GM12878 (cell line): ENCODE results near the gene DRC1. TPM values are rescaled to one million over a fixed set of nuclear protein-coding genes. Genes with fewer than 3 reads are reported as not detected.

Experiments
- ATAC-seq: fragments of 200-7000 bp; cut with Tn5 transposase; 3 replicates; pipeline ENCODE4 v1.9.1; 2020; ENCODE audit warnings: mild to moderate bottlenecking, moderate library complexity
- BruUV-seq: library from RNA; stranded (reverse); fragments of 400-500 nt; replicated peaks from 2 replicates; lab custom pipeline; 2021; lab: Mats Ljungman, UMichigan
- CTCF ChIA-PET: fragments of 300-600 bp; sonication (Branson Sonifier 250); formaldehyde crosslinking; extraction: SDS; loops from one replicate; lab custom pipeline; 2021; ENCODE audit warnings: inconsistent platforms; lab: Yijun Ruan, JAX
- POLR2A ChIA-PET: fragments of 350-600 bp; formaldehyde crosslinking; extraction: SDS; loops from one replicate; lab custom pipeline; 2021; ENCODE audit warnings: inconsistent platforms; lab: Charles Lee
- RAD21 ChIA-PET: fragments of 300-600 bp; sonication (Branson Sonifier 250); formaldehyde crosslinking; loops from one replicate; lab custom pipeline; 2023; ENCODE audit warnings: antibody characterized with exemption; ENCODE audit not compliant: unreplicated experiment; lab: Charles Lee
- SMC1A ChIA-PET: fragments of 300-600 bp; sonication (Branson Sonifier 250); formaldehyde crosslinking; loops from one replicate; lab custom pipeline; 2023; ENCODE audit not compliant: unreplicated experiment, uncharacterized antibody; lab: Charles Lee
- DNase-seq: peaks from one replicate; pipeline ENCODE4 v3.0.0-alpha.2; 2011; ENCODE audit warnings: low read depth, low spot score
- FAIRE-seq: peaks from 3 replicates; lab custom pipeline; 2011; peaks lifted over from hg19 to GRCh38; lab: Jason Lieb, UNC
- H2AFZ ChIP-seq: 2 replicates; pipeline ENCODE4 v1.6.0; 2011; ENCODE audit warnings: low read depth, low read length, control low read depth; ENCODE audit not compliant: control insufficient read depth
- H3K27ac ChIP-seq: 2 replicates; pipeline ENCODE4 v1.5.1; 2011; ENCODE audit warnings: control low read depth; ENCODE audit not compliant: control insufficient read depth, insufficient read depth
- H3K27me3 ChIP-seq, 2 experiments: replicated peaks in 1 of 2; 2 replicates each; pipeline versions ENCODE4 v1.6.0 to v1.6.1; 2011; ENCODE audit warnings: low read length in 1 of 2; ENCODE audit not compliant: control insufficient read depth in 2 of 2, insufficient read depth in 2 of 2
- H3K36me3 ChIP-seq, 2 experiments: 2 replicates each; pipeline ENCODE4 v1.5.1; 2011; ENCODE audit warnings: low read length in 1 of 2; ENCODE audit not compliant: control insufficient read depth in 2 of 2, insufficient read depth in 2 of 2
- H3K4me1 ChIP-seq: 2 replicates; pipeline ENCODE4 v1.6.1; 2011; ENCODE audit warnings: mild to moderate bottlenecking, low read length, moderate library complexity, mixed read lengths; ENCODE audit not compliant: control insufficient read depth, insufficient read depth
- H3K4me2 ChIP-seq: 2 replicates; pipeline ENCODE4 v1.6.0; 2011; ENCODE audit warnings: control low read depth; ENCODE audit not compliant: control insufficient read depth, insufficient read depth
- H3K4me3 ChIP-seq: fragments of 200-600 bp; sonication (generic); 2 replicates; pipeline ENCODE4 v1.5.1; 2016
- H3K79me2 ChIP-seq: 2 replicates; pipeline ENCODE4 v1.6.0; 2011; ENCODE audit warnings: low read length; ENCODE audit not compliant: control insufficient read depth, insufficient read depth
- H3K9ac ChIP-seq: 2 replicates; pipeline ENCODE4 v1.8.0; 2011; ENCODE audit warnings: low read length, control low read depth, mixed read lengths; ENCODE audit not compliant: control insufficient read depth, insufficient read depth
- H3K9me3 ChIP-seq: replicated peaks from 3 replicates; pipeline ENCODE4 v1.5.1; 2011; ENCODE audit warnings: mild to moderate bottlenecking, low read length; ENCODE audit not compliant: control insufficient read depth, insufficient read depth
- H4K20me1 ChIP-seq: 2 replicates; pipeline ENCODE4 v1.6.0; 2011; ENCODE audit not compliant: control insufficient read depth, insufficient read depth
- BACH1 ChIP-seq: fragments of 450-650 bp; IDR thresholded peaks from 2 replicates; pipeline ENCODE4 v1.6.1; 2017; ENCODE audit warnings: mild to moderate bottlenecking, borderline replicate concordance
- CUX1 ChIP-seq: IDR thresholded peaks from 2 replicates; pipeline ENCODE4 v1.6.1; 2012; ENCODE audit warnings: improper control_type of control experiment, low read depth, low read length; ENCODE audit not compliant: insufficient replicate concordance
- HCFC1 ChIP-seq: fragments of 150-350 bp; IDR thresholded peaks from 2 replicates; pipeline ENCODE4 v1.6.1; 2014; ENCODE audit warnings: low read length
- MEF2B ChIP-seq: fragments of 450-650 bp; IDR thresholded peaks from 2 replicates; pipeline ENCODE4 v1.6.1; 2018; ENCODE audit warnings: mild to moderate bottlenecking, moderate library complexity; ENCODE audit not compliant: partially characterized antibody, poor library complexity, severe bottlenecking
- MYB ChIP-seq: fragments of 150-350 bp; IDR thresholded peaks from 2 replicates; pipeline ENCODE4 v1.6.1; 2014; ENCODE audit warnings: mild to moderate bottlenecking, low read depth, low read length, borderline replicate concordance
- PAX8 ChIP-seq: fragments of 450-650 bp; IDR thresholded peaks from 2 replicates; pipeline ENCODE4 v1.6.1; 2017; ENCODE audit warnings: mild to moderate bottlenecking, moderate library complexity
- PRDM15 ChIP-seq: fragments of 450-650 bp; formaldehyde crosslinking; IDR thresholded peaks from 2 replicates; pipeline ENCODE4 v1.4.0; 2020; ENCODE audit warnings: mild to moderate bottlenecking, moderate library complexity
- SRF ChIP-seq, 2 experiments: IDR thresholded peaks; 2 replicates each; pipeline ENCODE4 v1.6.1; 2011; ENCODE audit warnings: low read depth in 2 of 2, low read length in 2 of 2, mild to moderate bottlenecking in 1 of 2, moderate library complexity in 1 of 2
- USF2 ChIP-seq: IDR thresholded peaks from 2 replicates; pipeline ENCODE4 v1.6.1; 2011; ENCODE audit warnings: low read depth, low read length, improper control_type of control experiment, borderline replicate concordance
- WRNIP1 ChIP-seq: IDR thresholded peaks from 2 replicates; pipeline ENCODE4 v1.6.1; 2011; ENCODE audit warnings: low read depth, low read length, improper control_type of control experiment, borderline replicate concordance
- ZNF274 ChIP-seq: IDR thresholded peaks from one replicate; pipeline ENCODE4 v1.8.0; 2011; ENCODE audit not compliant: insufficient read length, insufficient read depth
- WGBS: methylation state at CpG from one replicate; pipeline ENCODE4 v1.1.6; 2016; ENCODE audit warnings: low lambda C conversion rate; ENCODE audit not compliant: insufficient replicate concordance, insufficient coverage; ENCODE audit errors: missing lambda C conversion rate; 5-methylcytosine and 5-hydroxymethylcytosine counted together
- in situ Hi-C: fragments of 300-500 bp; cut with MboI; formaldehyde crosslinking; loops from 9 replicates; pipeline ENCODE4 v1.14.3; 2018; ENCODE audit warnings: mixed read lengths
- intact Hi-C: fragments of 100-400 bp; cut with micrococcal nuclease; formaldehyde crosslinking; loops from one replicate; pipeline ENCODE4 v1.14.2; 2022; ENCODE audit not compliant: unreplicated experiment
- polyA plus RNA-seq, 11 experiments: library from polyadenylated mRNA; depleted of rRNA in 4 of 11; unstranded in 6 of 11; stranded (reverse) in 5 of 11; fragments of >200 nt; fragmentation: Nextera tagmentation in 4 of 11; fragmentation: Illumina TruSeq in 1 of 11; extraction: Ambion mirVana in 4 of 11; extraction: Trizol in 1 of 11; gene quantifications; 1 replicate in 1 of 11; 2 replicates in 10 of 11; pipeline versions ENCODE4 v1.2.1 to v1.2.3, GENCODE V29; 2011 to 2016; ENCODE audit warnings: inconsistent platforms in 2 of 11, missing spikeins in 2 of 11, low read depth in 1 of 11
- total RNA-seq, 4 experiments: library from RNA; depleted of rRNA in 3 of 4; stranded (reverse); fragments of >200 nt in 3 of 4; fragmentation: Illumina TruSeq in 1 of 4; extraction: Trizol in 1 of 4; gene quantifications; 2 replicates each; pipeline versions ENCODE4 v1.2.1 to v1.2.3, GENCODE V29; 2013 to 2021

The DRC1 gene
- total and polyA plus RNA-seq, 10 of the 15 experiments (the other 5 are each of a cell fraction or from before 2014, with no cell fraction given), result 0.03 TPM; not detected in 9

- TF ChIP-seq MEF2B, result no peak
- no peak for TF ChIP-seq USF2
- TF ChIP-seq PAX8, result no peak
- TF ChIP-seq CUX1, result no peak
Observed at GRCh38 chr2:26421961-26422360, 20.2 kb downstream of the DRC1 start (continued).

- Histone ChIP-seq H3K27me3 (no peaks in the 10 kb centered on the region), H3K9me3 (no peaks in the 10 kb centered on the region), H3K36me3 (no peaks in the 10 kb centered on the region), H3K4me2 (no peak overlapping the region), H3K4me3 (no peak overlapping the region), H2AFZ (no peak overlapping the region), H3K27ac (no peak overlapping the region), H3K9ac (no peak overlapping the region), H3K4me1 (no peaks in the 10 kb centered on the region), H4K20me1 (no peaks in the 10 kb centered on the region), H3K79me2 (no peaks in the 10 kb centered on the region)
- intact Hi-C loops (no loop called here), in situ Hi-C loops (no loop called here)
- ChIA-PET POLR2A (no interaction called here), SMC1A (no interaction called here), RAD21 (no interaction called here), CTCF (no interaction called here)
- FAIRE-seq (no peak), ATAC-seq (no peak), DNase-seq (no peak)
- 27% methylated on average over 9 of the region's 9 CpGs for WGBS
- no TSS peak for BruUV-seq
- TF ChIP-seq WRNIP1 (no peak), BACH1 (no peak), PRDM15 (no peak), ZNF274 (no peak), MEF2B (no peak), MYB (no peak), SRF (IDR thresholded peaks at IDR 0.05; ENCODE audit: low read depth in 2 of 2, low read length in 2 of 2) (no peak), HCFC1 (no peak)
Observed at GRCh38 chr2:26422947-26423629, 21.4 kb downstream of the DRC1 start.
